GM12801 (cell line): Measurements from ENCODE around the gene GPBP1L1.

Experiments
- CTCF ChIP-seq: IDR thresholded peaks from one replicate; pipeline ENCODE4 v1.5.1; 2011; ENCODE audit warnings: control low read depth; ENCODE audit not compliant: insufficient read length; ENCODE audit errors: extremely low read depth

GPBP1L1 gene

DNA sequence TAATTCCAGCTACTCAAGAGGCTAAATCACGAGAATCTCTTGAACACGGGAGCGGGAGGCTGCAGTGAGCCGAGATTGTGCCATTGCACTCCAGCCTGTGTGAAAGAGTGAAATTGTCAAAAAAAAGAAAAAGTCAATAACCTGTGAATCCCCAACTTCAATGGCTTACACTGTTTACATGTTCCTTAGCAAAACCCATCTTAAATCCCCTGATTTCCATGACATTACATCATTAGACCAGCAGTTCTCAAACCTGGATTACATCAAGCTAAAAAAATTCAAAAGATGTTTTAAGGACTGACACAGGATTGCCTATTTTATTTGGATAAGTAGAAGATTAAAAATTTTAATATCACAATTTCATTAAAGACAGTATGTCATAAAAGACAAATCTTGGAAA lies 12.4 kb downstream of the GPBP1L1 start:
- TF ChIP-seq CTCF: no peak

DNA sequence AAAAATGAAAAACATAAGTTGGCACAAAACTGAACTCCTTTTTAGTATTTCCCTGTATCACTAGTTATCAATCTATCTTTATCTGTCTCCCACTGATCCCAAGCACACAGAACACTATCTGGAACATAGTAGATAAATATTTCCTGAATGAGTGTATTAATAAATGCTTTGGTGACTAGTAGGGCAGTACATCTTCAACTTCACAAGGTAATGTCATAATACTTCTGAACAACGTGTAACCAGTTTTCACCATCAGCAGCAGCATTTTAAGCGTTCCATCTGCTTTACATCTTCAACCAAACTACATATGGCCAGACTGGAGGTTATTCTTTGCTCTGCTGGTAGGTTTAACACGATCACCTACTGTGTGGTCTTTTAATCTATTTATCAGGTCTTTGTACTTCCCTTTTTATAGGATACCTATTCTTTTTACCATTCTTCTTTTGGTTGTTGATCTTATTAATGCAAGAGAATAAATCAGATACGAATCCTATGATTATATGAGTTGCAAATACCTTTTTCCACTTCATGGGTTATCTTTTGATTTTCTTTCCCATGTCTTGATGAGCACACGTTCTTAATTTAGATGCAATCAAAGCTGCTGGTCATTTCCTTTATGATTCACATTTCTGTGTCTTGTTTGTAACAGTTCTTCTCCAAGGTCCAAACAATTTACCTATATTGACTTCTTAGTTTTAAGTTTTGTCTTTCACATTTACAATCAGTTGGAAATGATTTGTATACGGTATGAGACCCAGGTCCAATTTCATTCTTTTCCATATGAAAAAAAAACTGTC lies 16.3 kb downstream of the GPBP1L1 start:
- TF ChIP-seq CTCF: no peak

DNA sequence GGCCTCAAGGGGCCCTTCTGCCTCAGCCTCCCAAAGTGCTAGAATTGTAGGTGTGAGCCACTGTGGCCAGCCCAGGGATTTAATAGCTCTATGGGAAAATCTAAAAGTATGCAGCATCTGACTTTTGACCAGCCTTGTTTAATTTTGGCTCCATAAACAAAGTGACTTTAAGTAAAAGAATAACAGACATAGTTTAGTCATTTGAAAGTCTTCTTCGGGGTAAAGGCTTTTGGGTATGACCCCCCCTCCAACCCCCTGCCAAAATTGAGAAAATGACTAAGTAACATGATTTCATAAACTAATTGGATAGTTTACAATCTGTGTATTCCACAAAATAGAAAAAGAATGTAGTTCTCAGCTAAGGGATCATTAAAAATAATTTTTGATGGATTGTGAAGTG lies 17.0 kb downstream of the GPBP1L1 start:
- no peak for TF ChIP-seq CTCF

DNA sequence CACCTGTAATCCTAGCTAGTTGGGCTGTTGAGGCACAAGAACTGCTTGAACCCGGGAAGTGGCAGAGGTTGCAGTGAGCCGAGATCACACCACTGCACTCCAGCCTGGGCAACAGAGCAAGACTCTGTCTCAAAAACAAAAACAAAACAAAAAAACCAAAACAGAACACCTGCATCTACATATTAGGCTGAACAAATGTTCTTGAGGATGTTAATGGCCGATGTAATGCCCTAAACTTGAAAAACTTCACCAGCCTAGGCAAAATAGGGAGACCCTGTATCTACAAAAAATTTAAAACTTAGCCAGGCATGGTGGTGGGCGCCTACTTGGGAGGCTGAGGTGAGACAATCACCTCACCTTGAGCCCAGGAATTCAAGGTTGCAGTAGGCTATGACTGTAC lies 17.8 kb downstream of the GPBP1L1 start:
- TF ChIP-seq CTCF: no peak

DNA sequence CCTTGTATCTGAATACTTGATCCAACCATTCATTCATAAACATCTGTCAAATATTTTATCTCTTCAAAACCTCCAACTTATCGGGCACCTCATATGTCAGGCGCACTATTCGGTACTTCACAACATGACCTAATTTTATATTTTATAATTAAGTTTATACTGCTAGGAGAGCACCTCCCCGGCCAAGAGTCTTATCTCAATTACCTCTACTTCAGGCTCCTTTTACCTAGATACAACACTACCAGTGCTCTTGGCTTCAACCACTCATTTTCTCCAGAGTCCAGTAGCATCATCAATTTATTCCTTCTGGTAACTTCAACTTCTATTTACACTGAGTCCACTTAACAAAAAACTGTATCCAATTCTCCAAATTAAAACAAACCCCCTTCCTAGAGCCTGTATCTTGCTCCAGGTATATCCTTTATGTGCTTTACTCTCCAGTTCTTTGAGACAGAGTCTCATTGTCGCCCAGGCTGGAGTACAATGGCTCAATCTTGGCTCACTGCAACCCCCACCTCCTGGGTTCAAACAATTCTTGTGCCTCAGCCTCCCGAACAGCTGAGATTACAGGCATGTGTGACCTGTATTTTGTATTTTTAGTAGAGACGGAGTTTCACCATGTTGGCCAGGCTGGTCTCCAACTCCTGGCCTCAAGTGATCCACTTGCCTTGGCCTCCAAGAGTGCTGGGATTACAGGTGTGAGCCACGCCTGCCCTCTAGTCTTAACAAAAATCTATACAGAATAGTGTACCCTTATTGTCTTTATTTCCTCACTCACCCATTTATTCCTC lies 18.8 kb downstream of the GPBP1L1 start:
- no peak for TF ChIP-seq CTCF

GRCh38 chr1:45666836-45667235 lies 19.5 kb downstream of the GPBP1L1 start:
- no peak for TF ChIP-seq CTCF

GRCh38 chr1:45660336-45660735 lies 26.0 kb downstream of the GPBP1L1 start:
- no peak for TF ChIP-seq CTCF
